T-helper 1 cell treated with Interleukin-12 subunit alpha and Interleukin-12 subunit beta and Interleukin-4 antibody, amounts not matched to agents 30 μg/mL and 1 μg/mL, for 36 hours (primary cell): Measurements from ENCODE around the gene MAP2K3.
"Not testable (repeated sequence)": the region's sequence is repeated elsewhere in the genome, so short reads cannot be mapped to it uniquely, and the experiment has no call there.

Experiments
- H3K27ac Mint-ChIP-seq: one replicate; pipeline ENCODE4 v1.8.0; 2021; ENCODE audit warnings: mild to moderate bottlenecking, mixed read lengths
- H3K27me3 Mint-ChIP-seq: one replicate; pipeline ENCODE4 v1.8.0; 2021; ENCODE audit warnings: low read depth, mixed read lengths
- H3K36me3 Mint-ChIP-seq: one replicate; pipeline ENCODE4 v1.8.0; 2021; ENCODE audit warnings: low read depth, mixed read lengths
- H3K4me1 Mint-ChIP-seq: one replicate; pipeline ENCODE4 v1.8.0; 2021; ENCODE audit warnings: low read depth, mixed read lengths
- H3K4me3 Mint-ChIP-seq: one replicate; pipeline ENCODE4 v1.8.0; 2021; ENCODE audit warnings: mild to moderate bottlenecking, moderate library complexity, mixed read lengths
- H3K9me3 Mint-ChIP-seq: one replicate; pipeline ENCODE4 v1.8.0; 2021; ENCODE audit warnings: mixed read lengths

Gene MAP2K3

GRCh38 chr17:21346651-21347250 is 62.2 kb downstream of the MAP2K3 start:
- H3K27me3 Mint-ChIP-seq, H3K4me1 Mint-ChIP-seq: not testable (repeated sequence)

GRCh38 chr17:21347660-21348059 is 63.1 kb downstream of the MAP2K3 start:
- H3K4me1 Mint-ChIP-seq, result not testable (repeated sequence)

More at GRCh38 chr17:21346651-21347250, 62.2 kb downstream of the MAP2K3 start:
- H3K9me3 Mint-ChIP-seq, H3K27ac Mint-ChIP-seq, H3K4me3 Mint-ChIP-seq, H3K36me3 Mint-ChIP-seq: not testable (repeated sequence)

GRCh38 chr17:21348081-21348925 is 63.8 kb downstream of the MAP2K3 start:
- H3K4me3 Mint-ChIP-seq, H3K27ac Mint-ChIP-seq, H3K4me1 Mint-ChIP-seq, H3K36me3 Mint-ChIP-seq, H3K27me3 Mint-ChIP-seq, H3K9me3 Mint-ChIP-seq: not testable (repeated sequence)

More at GRCh38 chr17:21347660-21348059, 63.1 kb downstream of the MAP2K3 start:
- H3K4me3 Mint-ChIP-seq, H3K27me3 Mint-ChIP-seq, H3K9me3 Mint-ChIP-seq, H3K27ac Mint-ChIP-seq, H3K36me3 Mint-ChIP-seq: not testable (repeated sequence)

GRCh38 chr17:21348926-21349261 is 64.4 kb downstream of the MAP2K3 start:
- H3K27me3 Mint-ChIP-seq, H3K9me3 Mint-ChIP-seq, H3K4me3 Mint-ChIP-seq, H3K36me3 Mint-ChIP-seq, H3K4me1 Mint-ChIP-seq, H3K27ac Mint-ChIP-seq: not testable (repeated sequence)

- H3K27ac Mint-ChIP-seq, H3K27me3 Mint-ChIP-seq, H3K9me3 Mint-ChIP-seq: not testable (repeated sequence)
These were observed 65.0 kb downstream of the MAP2K3 start for GRCh38 chr17:21349358-21350050.

GRCh38 chr17:21350495-21350894 is 66.0 kb downstream of the MAP2K3 start:
- H3K9me3 Mint-ChIP-seq, H3K4me3 Mint-ChIP-seq: not testable (repeated sequence)

More at GRCh38 chr17:21349358-21350050, 65.0 kb downstream of the MAP2K3 start:
- H3K4me1 Mint-ChIP-seq, H3K4me3 Mint-ChIP-seq, H3K36me3 Mint-ChIP-seq: not testable (repeated sequence)

GRCh38 chr17:21351366-21352065 is 67.0 kb downstream of the MAP2K3 start:
- H3K27ac Mint-ChIP-seq, result no peak overlapping the region
- H3K27me3 Mint-ChIP-seq, result no peaks in the 10 kb centered on the region
- no peaks in the 10 kb centered on the region for H3K9me3 Mint-ChIP-seq
- H3K4me3 Mint-ChIP-seq, result no peak overlapping the region
- H3K36me3 Mint-ChIP-seq, result no peaks in the 10 kb centered on the region
- no peaks in the 10 kb centered on the region for H3K4me1 Mint-ChIP-seq

More at GRCh38 chr17:21350495-21350894, 66.0 kb downstream of the MAP2K3 start:
- H3K36me3 Mint-ChIP-seq, H3K27me3 Mint-ChIP-seq, H3K4me1 Mint-ChIP-seq, H3K27ac Mint-ChIP-seq: not testable (repeated sequence)

GRCh38 chr17:21352221-21352980 is 67.9 kb downstream of the MAP2K3 start:
- H3K4me1 Mint-ChIP-seq, result no peaks in the 10 kb centered on the region
- H3K27me3 Mint-ChIP-seq, result no peaks in the 10 kb centered on the region
- no peak overlapping the region for H3K27ac Mint-ChIP-seq
- no peaks in the 10 kb centered on the region for H3K9me3 Mint-ChIP-seq
- H3K4me3 Mint-ChIP-seq, result no peak overlapping the region
- no peaks in the 10 kb centered on the region for H3K36me3 Mint-ChIP-seq

- no peaks in the 10 kb centered on the region for H3K36me3 Mint-ChIP-seq
- H3K27me3 Mint-ChIP-seq, result no peaks in the 10 kb centered on the region
- H3K4me3 Mint-ChIP-seq, result no peak overlapping the region
- H3K4me1 Mint-ChIP-seq, result no peaks in the 10 kb centered on the region
- H3K9me3 Mint-ChIP-seq, result no peaks in the 10 kb centered on the region
- H3K27ac Mint-ChIP-seq, result no peak overlapping the region
These were observed 68.4 kb downstream of the MAP2K3 start for GRCh38 chr17:21352981-21353265.

GRCh38 chr17:21353326-21354010 is 69.0 kb downstream of the MAP2K3 start:
- Mint-ChIP-seq H3K36me3 (no peaks in the 10 kb centered on the region), H3K4me1 (no peaks in the 10 kb centered on the region), H3K9me3 (no peaks in the 10 kb centered on the region), H3K4me3 (no peak overlapping the region), H3K27ac (no peak overlapping the region), H3K27me3 (no peaks in the 10 kb centered on the region)

- Mint-ChIP-seq H3K4me3 (no peak overlapping the region), H3K27ac (no peak overlapping the region), H3K27me3 (no peaks in the 10 kb centered on the region), H3K36me3 (no peaks in the 10 kb centered on the region), H3K4me1 (no peaks in the 10 kb centered on the region), H3K9me3 (no peaks in the 10 kb centered on the region)
These were observed 70.4 kb downstream of the MAP2K3 start for GRCh38 chr17:21354796-21355385.

- no peaks in the 10 kb centered on the region for H3K9me3 Mint-ChIP-seq
- no peaks in the 10 kb centered on the region for H3K27me3 Mint-ChIP-seq
- H3K36me3 Mint-ChIP-seq, result no peaks in the 10 kb centered on the region
- no peaks in the 10 kb centered on the region for H3K4me1 Mint-ChIP-seq
- H3K27ac Mint-ChIP-seq, result no peak overlapping the region
- no peak overlapping the region for H3K4me3 Mint-ChIP-seq
These were observed 71.1 kb downstream of the MAP2K3 start for GRCh38 chr17:21355586-21355985.

GRCh38 chr17:21356537-21357127 is 72.1 kb downstream of the MAP2K3 start:
- Mint-ChIP-seq H3K4me1 (no peaks in the 10 kb centered on the region), H3K9me3 (no peaks in the 10 kb centered on the region), H3K4me3 (no peak overlapping the region), H3K27me3 (no peaks in the 10 kb centered on the region), H3K36me3 (no peaks in the 10 kb centered on the region), H3K27ac (no peak overlapping the region)
